Trophoblast cell (in vitro differentiated cells and primary cell): ENCODE measurements around the gene KRT28.

Experiments used
- DNase-seq, 2 donors: peaks; one replicate each; pipeline ENCODE4 v3.0.0-alpha.2; 2016
- H2AFZ ChIP-seq: 2 replicates; pipeline ENCODE4 v1.6.1; 2013; ENCODE audit warnings: low read length, moderate library complexity, mild to moderate bottlenecking; ENCODE audit not compliant: insufficient read depth, poor library complexity
- H2AK5ac ChIP-seq: 2 replicates; pipeline ENCODE4 v1.6.1; 2013; ENCODE audit warnings: mild to moderate bottlenecking, low read length
- H2BK120ac ChIP-seq: 2 replicates; pipeline ENCODE4 v1.6.1; 2013; ENCODE audit warnings: low read length, mild to moderate bottlenecking, moderate library complexity; ENCODE audit not compliant: insufficient read depth, poor library complexity
- H2BK12ac ChIP-seq: 2 replicates; pipeline ENCODE4 v1.6.1; 2013; ENCODE audit warnings: mild to moderate bottlenecking, low read length, moderate library complexity
- H2BK5ac ChIP-seq: 2 replicates; pipeline ENCODE4 v1.6.1; 2013; ENCODE audit warnings: low read length, low read depth, moderate library complexity, mild to moderate bottlenecking; ENCODE audit not compliant: poor library complexity
- H3K14ac ChIP-seq: 2 replicates; pipeline ENCODE4 v1.6.1; 2013; ENCODE audit warnings: mild to moderate bottlenecking, low read length
- H3K18ac ChIP-seq: 2 replicates; pipeline ENCODE4 v1.6.1; 2013; ENCODE audit warnings: mild to moderate bottlenecking, low read length
- H3K23ac ChIP-seq: 2 replicates; pipeline ENCODE4 v1.6.1; 2013; ENCODE audit warnings: low read length
- H3K27ac ChIP-seq: 2 replicates; pipeline ENCODE4 v1.5.1; 2013; ENCODE audit warnings: low read depth, mild to moderate bottlenecking, inconsistent platforms, low read length, moderate library complexity
- H3K27me3 ChIP-seq: 2 replicates; pipeline ENCODE4 v1.6.1; 2013; ENCODE audit warnings: inconsistent platforms, mild to moderate bottlenecking, low read length, moderate library complexity; ENCODE audit not compliant: insufficient read depth
- H3K36me3 ChIP-seq, 2 experiments: 1 replicate in 1 of 2; 2 replicates in 1 of 2; pipeline ENCODE4 v1.6.1; 2013; ENCODE audit warnings: low read length in 2 of 2, mild to moderate bottlenecking in 2 of 2, moderate library complexity in 1 of 2; ENCODE audit not compliant: insufficient read depth in 2 of 2, control insufficient read depth in 1 of 2
- H3K4ac ChIP-seq: 2 replicates; pipeline ENCODE4 v1.6.1; 2013; ENCODE audit warnings: low read depth, mild to moderate bottlenecking, low read length, moderate library complexity
- H3K4me1 ChIP-seq, 2 experiments: 1 replicate in 1 of 2; 2 replicates in 1 of 2; pipeline ENCODE4 v1.6.1; 2013; ENCODE audit warnings: low read length in 2 of 2, mild to moderate bottlenecking in 2 of 2, moderate library complexity in 1 of 2; ENCODE audit not compliant: insufficient read depth in 2 of 2, control insufficient read depth in 1 of 2
- H3K4me2 ChIP-seq: 2 replicates; pipeline ENCODE4 v1.6.1; 2013; ENCODE audit warnings: inconsistent platforms, mild to moderate bottlenecking, low read length, moderate library complexity
- H3K4me3 ChIP-seq: 2 replicates; pipeline ENCODE4 v1.5.1; 2013; ENCODE audit warnings: mild to moderate bottlenecking, low read depth, low read length, inconsistent platforms
- H3K79me1 ChIP-seq: one replicate; pipeline ENCODE4 v1.6.1; 2013; ENCODE audit warnings: low read length
- H3K79me2 ChIP-seq: 2 replicates; pipeline ENCODE4 v1.6.1; 2013; ENCODE audit warnings: low read length, mild to moderate bottlenecking; ENCODE audit not compliant: control insufficient read depth, insufficient read depth, poor library complexity
- H3K9ac ChIP-seq: 2 replicates; pipeline ENCODE4 v1.6.1; 2013; ENCODE audit warnings: mild to moderate bottlenecking, low read length
- H3K9me3 ChIP-seq: 2 replicates; pipeline ENCODE4 v1.6.1; 2013; ENCODE audit warnings: low read depth, mild to moderate bottlenecking, control low read depth, inconsistent platforms, low read length; ENCODE audit not compliant: insufficient read depth
- H4K12ac ChIP-seq: 2 replicates; pipeline ENCODE4 v1.6.1; 2013; ENCODE audit warnings: low read depth, mild to moderate bottlenecking, low read length, moderate library complexity
- H4K8ac ChIP-seq: 2 replicates; pipeline ENCODE4 v1.6.1; 2013; ENCODE audit warnings: low read depth, mild to moderate bottlenecking, low read length, moderate library complexity
- H4K91ac ChIP-seq: one replicate; pipeline ENCODE4 v1.6.1; 2013; ENCODE audit warnings: low read depth, mild to moderate bottlenecking, low read length, moderate library complexity
- WGBS: extraction: QIAGEN DNeasy Blood & Tissue Kit; methylation state at CpG from one replicate; pipeline ENCODE4 v1.1.7; 2013; ENCODE audit warnings: missing lambda C conversion rate; ENCODE audit not compliant: insufficient read length, insufficient coverage; ENCODE audit errors: extremely low coverage; 5-methylcytosine and 5-hydroxymethylcytosine counted together

Gene KRT28

GRCh38 chr17:40821536-40821935 is 21.8 kb upstream of the KRT28 start:
- H3K27ac ChIP-seq = no peak overlapping the region
- H4K8ac ChIP-seq = no peak overlapping the region
- H2BK120ac ChIP-seq = no peak overlapping the region
- no peaks in the 10 kb centered on the region for H3K27me3 ChIP-seq
- H3K4me1 ChIP-seq = no peaks in the 10 kb centered on the region
- no peak overlapping the region for H4K91ac ChIP-seq
- peaks cover 2% of the 10 kb centered on the region for H3K79me2 ChIP-seq
- H3K36me3 ChIP-seq = peaks cover 0 to 9% of the 10 kb centered on the region in 2 experiments
- H2AFZ ChIP-seq = no peak overlapping the region
- no peak overlapping the region for H2BK12ac ChIP-seq
- H3K18ac ChIP-seq = no peak overlapping the region
- no peak overlapping the region for H3K4me3 ChIP-seq
- no peak overlapping the region for H2AK5ac ChIP-seq
- DNase-seq = no peak
- no peak overlapping the region for H4K12ac ChIP-seq
- no peak overlapping the region for H2BK5ac ChIP-seq
- H3K4me2 ChIP-seq = no peak overlapping the region
- H3K23ac ChIP-seq = no peak overlapping the region
- no peak overlapping the region for H3K9ac ChIP-seq
- H3K79me1 ChIP-seq = peaks cover 3% of the 10 kb centered on the region
- peaks cover 1% of the 10 kb centered on the region for H3K9me3 ChIP-seq
- no peak overlapping the region for H3K14ac ChIP-seq
- H3K4ac ChIP-seq = no peak overlapping the region

GRCh38 chr17:40820228-40820838 is 20.6 kb upstream of the KRT28 start:
- Histone ChIP-seq H3K27me3 (no peaks in the 10 kb centered on the region), H3K4me3 (no peak overlapping the region), H2BK5ac (no peak overlapping the region), H2BK12ac (no peak overlapping the region), H3K36me3 (peaks cover 0 to 9% of the 10 kb centered on the region in 2 experiments), H3K4me1 (no peaks in the 10 kb centered on the region), H2AFZ (no peak overlapping the region), H2BK120ac (no peak overlapping the region), H2AK5ac (no peak overlapping the region), H3K4me2 (no peak overlapping the region), H3K9ac (no peak overlapping the region), H4K8ac (no peak overlapping the region), H3K4ac (no peak overlapping the region), H3K14ac (no peak overlapping the region), H3K9me3 (peaks cover 1% of the 10 kb centered on the region), H3K27ac (no peak overlapping the region), H4K91ac (no peak overlapping the region), H3K18ac (no peak overlapping the region), H4K12ac (no peak overlapping the region), H3K79me1 (peaks cover 3% of the 10 kb centered on the region), H3K79me2 (peaks cover 2% of the 10 kb centered on the region), H3K23ac (no peak overlapping the region)
- no CpG with 5 or more reads among the region's 9 CpGs for WGBS
- DNase-seq = no peak

GRCh38 chr17:40819528-40820125 is 19.9 kb upstream of the KRT28 start:
- H2AK5ac ChIP-seq = no peak overlapping the region
- H3K36me3 ChIP-seq = peaks cover 0 to 9% of the 10 kb centered on the region in 2 experiments
- no peak overlapping the region for H3K4me3 ChIP-seq
- no peak overlapping the region for H2BK120ac ChIP-seq
- no peak overlapping the region for H3K4ac ChIP-seq
- no peaks in the 10 kb centered on the region for H3K27me3 ChIP-seq
- H3K18ac ChIP-seq = no peak overlapping the region
- peak overlapping the region; percentile 90 for H4K8ac ChIP-seq
- H3K27ac ChIP-seq = no peak overlapping the region
- H2BK5ac ChIP-seq = no peak overlapping the region
- H3K79me2 ChIP-seq = peaks cover 2% of the 10 kb centered on the region
- H3K79me1 ChIP-seq = peaks cover 3% of the 10 kb centered on the region
- no peak overlapping the region for H3K23ac ChIP-seq
- peak overlapping the region; percentile 58 for H3K4me2 ChIP-seq
- H2AFZ ChIP-seq = no peak overlapping the region
- H4K12ac ChIP-seq = peak overlapping the region; percentile 75
- H3K14ac ChIP-seq = no peak overlapping the region
- peaks cover 1% of the 10 kb centered on the region for H3K9me3 ChIP-seq
- H4K91ac ChIP-seq = no peak overlapping the region
- peak in 1 of 2 donors; percentile 49 for DNase-seq
- WGBS = no CpG with 5 or more reads among the region's 9 CpGs
- H2BK12ac ChIP-seq = no peak overlapping the region
- H3K4me1 ChIP-seq = no peaks in the 10 kb centered on the region
- H3K9ac ChIP-seq = no peak overlapping the region

DNA sequence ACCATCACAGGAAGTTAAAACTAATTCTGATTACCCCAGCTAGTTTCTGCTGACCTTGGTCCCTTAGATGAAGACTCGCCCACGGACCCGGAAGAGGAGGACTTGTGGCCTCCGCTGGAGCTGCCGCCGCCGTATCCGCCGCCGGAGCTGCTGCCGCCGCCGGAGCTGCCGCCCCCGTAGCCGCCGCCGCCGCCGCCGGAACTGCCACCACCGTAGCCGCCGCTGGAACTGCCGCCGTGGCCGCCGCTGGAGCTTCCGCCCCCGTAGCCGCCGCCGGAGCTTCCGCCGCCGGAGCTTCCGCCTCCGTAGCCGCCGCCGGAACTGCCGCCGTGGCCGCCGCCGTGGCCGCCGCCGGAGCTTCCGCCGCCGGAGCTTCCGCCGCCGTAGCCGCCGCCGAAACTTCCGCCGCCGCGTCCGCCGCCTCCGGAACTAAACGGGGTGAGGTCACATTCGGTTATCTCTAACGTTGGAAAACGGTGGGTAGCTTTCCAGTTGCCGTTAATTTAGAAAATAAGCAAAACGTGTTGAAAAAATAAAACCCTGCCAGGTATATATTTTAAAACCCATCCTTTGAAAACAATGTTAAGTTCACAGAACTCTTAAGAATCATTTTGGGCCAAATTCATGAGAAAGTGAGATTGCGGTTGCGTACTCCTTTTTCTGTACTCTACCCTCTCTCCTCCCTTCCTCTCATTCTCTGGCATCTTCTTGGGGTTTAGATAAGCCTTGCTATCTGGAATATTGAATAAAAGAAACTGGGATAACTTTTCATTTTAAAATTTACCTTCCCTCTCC is 19.2 kb upstream of the KRT28 start:
- H3K4me1 ChIP-seq = no peaks in the 10 kb centered on the region
- H3K9ac ChIP-seq = no peak overlapping the region
- no peak overlapping the region for H2AK5ac ChIP-seq
- H3K4ac ChIP-seq = peak overlapping the region; percentile 96
- peak overlapping the region; percentile 63 for H3K4me2 ChIP-seq
- H3K27ac ChIP-seq = peak overlapping the region; percentile 96
- H4K91ac ChIP-seq = peak overlapping the region; percentile 99
- H2BK5ac ChIP-seq = peak overlapping the region; percentile 89
- peak overlapping the region; percentile 100 for H2AFZ ChIP-seq
- no peaks in the 10 kb centered on the region for H3K27me3 ChIP-seq
- peaks cover 3% of the 10 kb centered on the region for H3K79me1 ChIP-seq
- peak overlapping the region; percentile 98 for H2BK120ac ChIP-seq
- peaks cover 2% of the 10 kb centered on the region for H3K79me2 ChIP-seq
- H2BK12ac ChIP-seq = no peak overlapping the region
- H3K14ac ChIP-seq = peak overlapping the region; percentile 100
- H3K23ac ChIP-seq = no peak overlapping the region
- DNase-seq = peak; percentile 61 to 83
- H3K9me3 ChIP-seq = peaks cover 1% of the 10 kb centered on the region
- peak overlapping the region; percentile 100 for H4K12ac ChIP-seq
- H3K36me3 ChIP-seq = peaks cover 0 to 9% of the 10 kb centered on the region in 2 experiments
- peak overlapping the region; percentile 80 for H3K4me3 ChIP-seq
- H4K8ac ChIP-seq = peak overlapping the region; percentile 100
- H3K18ac ChIP-seq = peak overlapping the region; percentile 100
- no CpG with 5 or more reads among the region's 73 CpGs for WGBS
